ENCODE measurements around the gene LGALS16.
"Not testable (repeated sequence)": the region's sequence is repeated elsewhere in the genome, so short reads cannot be mapped to it uniquely, and the experiment has no call there.

Gene LGALS16

GRCh38 chr19:39655613-39656012 lies at the start of gene LGALS16:
TSS of gene LGALS16 (plus strand) at chr19:39655913. CDS start at chr19:39655962, 49 bp downstream.
- no peaks in the 10 kb centered on the region for H3K9me3 ChIP-seq
- H3K27ac ChIP-seq: no peak within 1 kb of the TSS
- no peaks in the 10 kb centered on the region for H4K20me1 ChIP-seq
- TF ChIP-seq Cebpa-rat (IDR thresholded peaks at IDR 0.05): no peak
- no peak within 1 kb of the TSS for H3K4me2 ChIP-seq
- H3K36me3 ChIP-seq: no peaks in the 10 kb centered on the region
- H3K9ac ChIP-seq: no peak within 1 kb of the TSS
- no peak within 1 kb of the TSS for H3K4me3 ChIP-seq
- no peaks in the 10 kb centered on the region for H3K27me3 ChIP-seq
- no peaks in the 10 kb centered on the region for H3K4me1 ChIP-seq

- peaks cover 5% of the 10 kb centered on the region for H3K4me1 ChIP-seq
- H3K9me3 ChIP-seq: no peaks in the 10 kb centered on the region
- H4K20me1 ChIP-seq: no peaks in the 10 kb centered on the region
- H3K4me2 ChIP-seq: 0 out of 2 replicates have a peak overlapping the region, but pooled peaks have one; percentile 3
- no peak for TF ChIP-seq Cebpa-rat (IDR thresholded peaks at IDR 0.05)
- no peaks in the 10 kb centered on the region for H3K36me3 ChIP-seq
- no peak overlapping the region for H3K4me3 ChIP-seq
- H3K27me3 ChIP-seq: no peaks in the 10 kb centered on the region
- H3K27ac ChIP-seq: no peak overlapping the region
- no peak overlapping the region for H3K9ac ChIP-seq
Observed at GRCh38 chr19:39607021-39607420, 48.7 kb upstream of the LGALS16 start.

GRCh38 chr19:39607561-39607960 lies 48.2 kb upstream of the LGALS16 start:
- H4K20me1 ChIP-seq: no peaks in the 10 kb centered on the region
- no peak overlapping the region for H3K27ac ChIP-seq
- no peaks in the 10 kb centered on the region for H3K27me3 ChIP-seq

GRCh38 chr19:39613597-39613996 lies 42.1 kb upstream of the LGALS16 start:
- H3K9me3 ChIP-seq: peaks cover 13% of the 10 kb centered on the region
- H3K4me3 ChIP-seq: no peak overlapping the region
- H3K36me3 ChIP-seq: no peaks in the 10 kb centered on the region
- no peaks in the 10 kb centered on the region for H4K20me1 ChIP-seq
- TF ChIP-seq Cebpa-rat (IDR thresholded peaks at IDR 0.05): no peak
- no peaks in the 10 kb centered on the region for H3K27me3 ChIP-seq
- H3K4me2 ChIP-seq: no peak overlapping the region
- H3K27ac ChIP-seq: no peak overlapping the region
- no peaks in the 10 kb centered on the region for H3K4me1 ChIP-seq
- no peak overlapping the region for H3K9ac ChIP-seq

More at GRCh38 chr19:39607561-39607960, 48.2 kb upstream of the LGALS16 start:
- no peak for TF ChIP-seq Cebpa-rat (IDR thresholded peaks at IDR 0.05)
- Histone ChIP-seq H3K4me3 (no peak overlapping the region), H3K4me1 (peaks cover 5% of the 10 kb centered on the region), H3K36me3 (no peaks in the 10 kb centered on the region), H3K4me2 (0 out of 2 replicates have a peak overlapping the region, but pooled peaks have one; percentile 3), H3K9ac (no peak overlapping the region), H3K9me3 (no peaks in the 10 kb centered on the region)

- Histone ChIP-seq H3K4me3 (no peak overlapping the region), H3K9ac (no peak overlapping the region)
- TF ChIP-seq Cebpa-rat (IDR thresholded peaks at IDR 0.05): no peak
Observed at GRCh38 chr19:39617745-39618144, 38.0 kb upstream of the LGALS16 start.

GRCh38 chr19:39623946-39624345 lies 31.8 kb upstream of the LGALS16 start:
- no peaks in the 10 kb centered on the region for H3K36me3 ChIP-seq
- no peak for TF ChIP-seq Cebpa-rat (IDR thresholded peaks at IDR 0.05)
- no peak overlapping the region for H3K9ac ChIP-seq
- H3K27ac ChIP-seq: no peak overlapping the region
- no peaks in the 10 kb centered on the region for H3K4me1 ChIP-seq
- H3K4me2 ChIP-seq: no peak overlapping the region
- H3K9me3 ChIP-seq: no peaks in the 10 kb centered on the region
- no peaks in the 10 kb centered on the region for H4K20me1 ChIP-seq
- no peak overlapping the region for H3K4me3 ChIP-seq
- no peaks in the 10 kb centered on the region for H3K27me3 ChIP-seq

More at GRCh38 chr19:39617745-39618144, 38.0 kb upstream of the LGALS16 start:
- H3K4me1 ChIP-seq: no peaks in the 10 kb centered on the region
- H3K9me3 ChIP-seq: peaks cover 13% of the 10 kb centered on the region
- no peaks in the 10 kb centered on the region for H3K27me3 ChIP-seq
- H4K20me1 ChIP-seq: no peaks in the 10 kb centered on the region
- H3K4me2 ChIP-seq: no peak overlapping the region
- H3K27ac ChIP-seq: no peak overlapping the region
- H3K36me3 ChIP-seq: no peaks in the 10 kb centered on the region

GRCh38 chr19:39627631-39628030 lies 28.1 kb upstream of the LGALS16 start:
- not testable (repeated sequence) for H3K27ac ChIP-seq, H3K27me3 ChIP-seq, H3K4me2 ChIP-seq

GRCh38 chr19:39631178-39631577 lies 24.5 kb upstream of the LGALS16 start:
- Histone ChIP-seq H3K27me3 (no peaks in the 10 kb centered on the region), H3K4me1 (no peaks in the 10 kb centered on the region), H3K27ac (no peak overlapping the region)

More at GRCh38 chr19:39627631-39628030, 28.1 kb upstream of the LGALS16 start:
- H3K36me3 ChIP-seq, H3K9ac ChIP-seq, H3K9me3 ChIP-seq, H3K4me3 ChIP-seq, H3K4me1 ChIP-seq, H4K20me1 ChIP-seq: not testable (repeated sequence)

GRCh38 chr19:39631626-39632025 lies 24.1 kb upstream of the LGALS16 start:
- no peak overlapping the region for H3K4me2 ChIP-seq
- no peaks in the 10 kb centered on the region for H3K4me1 ChIP-seq
- H3K27ac ChIP-seq: no peak overlapping the region
- H4K20me1 ChIP-seq: no peaks in the 10 kb centered on the region
- H3K27me3 ChIP-seq: no peaks in the 10 kb centered on the region
- H3K36me3 ChIP-seq: no peaks in the 10 kb centered on the region
- no peak overlapping the region for H3K4me3 ChIP-seq
- H3K9ac ChIP-seq: no peak overlapping the region
- no peaks in the 10 kb centered on the region for H3K9me3 ChIP-seq
- no peak for TF ChIP-seq Cebpa-rat (IDR thresholded peaks at IDR 0.05)

More at GRCh38 chr19:39631178-39631577, 24.5 kb upstream of the LGALS16 start:
- TF ChIP-seq Cebpa-rat (IDR thresholded peaks at IDR 0.05): no peak
- Histone ChIP-seq H3K36me3 (no peaks in the 10 kb centered on the region), H3K4me3 (no peak overlapping the region), H3K9me3 (no peaks in the 10 kb centered on the region), H3K4me2 (no peak overlapping the region), H3K9ac (no peak overlapping the region), H4K20me1 (no peaks in the 10 kb centered on the region)

GRCh38 chr19:39637891-39638290 lies 17.8 kb upstream of the LGALS16 start:
- no peaks in the 10 kb centered on the region for H4K20me1 ChIP-seq
- no peak for TF ChIP-seq Cebpa-rat (IDR thresholded peaks at IDR 0.05)

GRCh38 chr19:39641773-39642172 lies 13.9 kb upstream of the LGALS16 start:
- Histone ChIP-seq H3K27ac (no peak overlapping the region), H3K4me2 (no peak overlapping the region), H3K4me3 (no peak overlapping the region), H3K27me3 (no peaks in the 10 kb centered on the region), H3K36me3 (no peaks in the 10 kb centered on the region), H3K9ac (no peak overlapping the region), H3K9me3 (no peaks in the 10 kb centered on the region), H3K4me1 (no peaks in the 10 kb centered on the region), H4K20me1 (no peaks in the 10 kb centered on the region)
- no peak for TF ChIP-seq Cebpa-rat (IDR thresholded peaks at IDR 0.05)

More at GRCh38 chr19:39637891-39638290, 17.8 kb upstream of the LGALS16 start:
- H3K4me2 ChIP-seq: no peak overlapping the region
- no peaks in the 10 kb centered on the region for H3K4me1 ChIP-seq
- no peaks in the 10 kb centered on the region for H3K9me3 ChIP-seq
- H3K4me3 ChIP-seq: no peak overlapping the region
- no peak overlapping the region for H3K27ac ChIP-seq
- no peaks in the 10 kb centered on the region for H3K36me3 ChIP-seq
- no peaks in the 10 kb centered on the region for H3K27me3 ChIP-seq
- no peak overlapping the region for H3K9ac ChIP-seq
